ENCODE measurements around the gene CYFIP2. TPM values are rescaled to one million over a fixed set of nuclear protein-coding genes. Genes with fewer than 3 reads are reported as not detected.
A peak's percentile ranks its signal among the peaks of the same experiment; 100 is the strongest.

Gene CYFIP2
- total RNA-seq, 1 donor from 2014 or later: 24.7 TPM

- ATAC-seq: peak; percentile 99
- peak; percentile 58 for DNase-seq (ENCODE audit: low spot score)
Measured at GRCh38 chr5:157253547-157253946, 12.4 kb upstream of the CYFIP2 start.

- ATAC-seq (no peak), DNase-seq (ENCODE audit: low spot score) (no peak)
Measured at GRCh38 chr5:157258450-157258849, 7.5 kb upstream of the CYFIP2 start.

DNA sequence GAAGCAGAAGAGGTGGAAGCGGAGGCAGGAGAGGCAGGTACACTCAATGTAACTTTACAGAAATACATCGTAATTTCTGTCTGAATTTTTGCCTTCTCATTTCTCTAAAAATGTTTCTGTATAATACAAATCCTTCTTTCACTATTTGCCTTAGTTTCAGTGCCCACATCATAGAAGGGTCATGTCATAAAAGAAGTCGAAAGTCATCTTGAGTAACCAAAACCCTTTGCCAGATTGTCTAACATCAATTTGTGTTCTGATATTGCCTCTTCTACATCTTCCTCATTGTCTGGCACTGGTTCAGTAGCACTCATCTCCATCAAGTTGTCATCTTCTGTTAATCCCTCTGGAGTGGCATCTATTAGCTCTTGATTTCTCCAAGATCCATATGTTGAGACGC, 6.2 kb upstream of the CYFIP2 start:
- DNase-seq (ENCODE audit: low spot score) (no peak), ATAC-seq (no peak)

DNA sequence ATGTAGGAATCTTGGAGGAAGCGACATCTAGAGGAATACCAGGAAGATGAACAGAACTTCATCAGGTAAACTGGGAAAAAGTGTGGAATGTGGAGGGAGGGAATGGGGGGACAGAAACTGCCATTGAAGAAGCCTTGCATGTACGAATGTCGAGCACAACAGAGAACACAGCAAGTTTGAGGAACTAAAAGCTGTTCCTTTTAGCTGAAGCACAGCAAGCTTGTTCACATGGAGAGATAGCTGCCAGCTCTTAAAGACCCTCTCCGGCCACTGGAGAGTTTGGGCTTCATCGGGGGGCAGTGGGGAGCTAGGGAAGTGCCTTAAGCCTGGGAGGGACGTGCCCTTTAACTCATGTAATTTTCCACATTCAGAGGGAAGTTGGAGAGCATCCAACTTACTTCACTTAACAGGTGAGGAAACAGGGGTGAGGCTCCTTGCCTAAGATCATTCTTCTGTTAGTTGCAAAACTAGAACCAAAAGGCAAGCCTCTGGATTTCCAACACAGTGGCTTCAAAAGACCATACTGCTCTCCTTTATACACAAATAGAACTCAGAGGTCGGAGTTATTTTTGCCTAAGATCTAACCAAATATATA, 2.3 kb upstream of the CYFIP2 start:
- DNase-seq (ENCODE audit: low spot score): no peak
- ATAC-seq: no peak

DNA sequence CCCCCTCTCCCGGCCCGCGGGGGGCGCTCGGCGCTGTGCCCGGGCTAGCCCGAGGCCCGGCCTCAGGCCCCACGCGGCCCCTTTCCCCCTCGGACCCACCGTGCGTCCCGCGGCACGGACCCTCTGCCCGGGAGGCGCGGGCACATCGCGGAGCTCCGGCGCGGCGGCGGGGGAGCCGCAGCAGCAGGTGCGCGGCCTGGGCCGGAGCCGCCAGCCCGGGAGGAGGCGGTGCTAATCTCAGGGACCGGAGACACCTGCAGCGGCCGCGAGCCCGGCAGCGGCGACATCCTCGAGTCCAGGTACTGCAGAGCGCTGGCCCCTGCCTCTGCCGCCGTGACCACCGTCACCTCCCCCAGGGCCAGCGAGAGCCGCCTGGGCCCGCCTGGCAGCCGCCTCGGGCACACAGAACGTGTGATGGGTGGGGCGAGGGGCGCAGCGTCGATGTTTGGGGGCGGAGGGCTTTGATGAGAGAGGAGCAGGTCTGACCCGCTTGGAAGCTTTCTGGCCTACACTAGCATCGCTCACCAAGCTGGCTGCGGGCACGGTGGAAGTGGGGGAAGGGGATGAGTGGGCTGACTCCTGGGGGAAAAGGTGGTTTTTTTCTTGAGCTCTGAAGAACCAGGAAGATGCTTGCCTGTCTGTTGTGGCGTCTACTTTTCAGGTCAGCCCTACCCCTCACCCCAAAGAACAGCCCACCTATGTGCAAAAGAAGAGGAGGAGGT, 524 bp downstream of the CYFIP2 start:
- DNase-seq (ENCODE audit: low spot score) (no peak), ATAC-seq (peak; percentile 71)

DNA sequence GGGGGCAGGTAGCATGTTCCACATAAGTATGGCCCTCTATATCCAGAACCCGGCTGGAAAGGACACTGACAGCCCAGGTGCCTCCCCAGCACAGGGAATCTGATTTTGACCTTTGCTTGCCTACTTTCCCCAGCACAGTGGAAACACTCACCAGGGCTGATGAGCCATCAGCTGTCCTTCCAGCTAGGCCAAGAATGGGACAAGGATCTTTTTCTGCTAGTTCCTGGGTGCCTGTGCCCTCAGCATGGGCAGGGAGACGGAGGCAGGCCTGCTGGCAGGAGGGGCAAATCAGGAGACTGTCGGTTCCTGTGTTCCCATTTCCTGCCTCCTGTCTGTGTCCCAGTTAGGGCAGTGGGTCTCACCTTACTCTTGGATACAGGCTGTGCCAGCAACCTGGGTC, 1.1 kb downstream of the CYFIP2 start:
- ATAC-seq: peak; percentile 22
- DNase-seq (ENCODE audit: low spot score): no peak

GRCh38 chr5:157267761-157268480, 2.0 kb downstream of the CYFIP2 start:
- no peak for DNase-seq (ENCODE audit: low spot score)
- ATAC-seq: no peak

- DNase-seq (ENCODE audit: low spot score): no peak
- peak; percentile 18 for ATAC-seq
Measured at GRCh38 chr5:157269165-157269671, 3.3 kb downstream of the CYFIP2 start.

- ATAC-seq (no peak), DNase-seq (ENCODE audit: low spot score) (no peak)
Measured at GRCh38 chr5:157269761-157270272, 3.9 kb downstream of the CYFIP2 start.

DNA sequence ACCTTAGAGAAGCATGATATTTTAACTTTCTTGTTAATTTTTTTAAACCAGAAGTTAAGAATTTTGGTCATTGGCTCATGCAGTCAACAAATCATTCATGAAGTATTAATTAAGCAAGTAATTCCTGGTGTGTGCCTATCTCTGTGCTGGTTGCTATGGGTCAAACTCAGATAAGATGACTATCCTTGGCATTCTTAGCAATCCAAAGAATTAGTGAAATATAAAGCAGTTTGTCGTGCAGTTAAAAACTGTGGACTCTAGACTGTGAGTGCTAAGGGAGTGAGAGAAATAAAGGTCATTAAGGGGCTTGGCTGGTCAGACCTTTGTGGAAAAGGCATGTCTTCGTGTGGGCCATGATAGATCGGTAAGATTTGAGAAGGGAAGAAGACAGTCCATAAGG, 4.8 kb downstream of the CYFIP2 start:
- DNase-seq (ENCODE audit: low spot score): no peak
- ATAC-seq: no peak

DNA sequence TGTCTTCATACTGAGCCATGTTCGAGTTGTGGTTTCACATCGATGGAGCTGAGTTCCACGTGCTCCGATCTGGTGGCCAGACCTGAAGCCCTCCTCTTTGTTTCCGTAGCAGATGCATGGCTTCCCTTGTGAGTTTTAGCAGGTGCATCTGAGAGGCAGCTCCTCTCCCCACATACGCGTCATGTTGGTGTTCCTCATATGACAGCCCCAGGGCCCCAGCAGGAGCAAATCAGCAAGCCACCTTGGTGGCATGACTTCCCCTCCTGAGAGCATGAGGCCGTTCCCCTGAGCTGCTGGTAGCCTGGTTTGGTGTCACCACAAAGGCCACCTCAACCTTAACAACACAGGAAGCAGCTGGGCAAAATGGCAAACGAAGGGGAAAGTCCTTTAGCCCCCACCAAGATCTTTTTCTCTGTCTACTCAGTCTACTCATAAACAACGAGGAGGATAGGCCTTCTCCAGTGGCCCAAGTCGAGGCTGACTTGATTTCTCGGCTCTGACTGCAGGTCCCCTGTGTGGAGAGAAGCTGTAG, 5.9 kb downstream of the CYFIP2 start:
- ATAC-seq (no peak), DNase-seq (ENCODE audit: low spot score) (no peak)

GRCh38 chr5:157273131-157273556, 7.2 kb downstream of the CYFIP2 start:
- no peak for ATAC-seq

DNA sequence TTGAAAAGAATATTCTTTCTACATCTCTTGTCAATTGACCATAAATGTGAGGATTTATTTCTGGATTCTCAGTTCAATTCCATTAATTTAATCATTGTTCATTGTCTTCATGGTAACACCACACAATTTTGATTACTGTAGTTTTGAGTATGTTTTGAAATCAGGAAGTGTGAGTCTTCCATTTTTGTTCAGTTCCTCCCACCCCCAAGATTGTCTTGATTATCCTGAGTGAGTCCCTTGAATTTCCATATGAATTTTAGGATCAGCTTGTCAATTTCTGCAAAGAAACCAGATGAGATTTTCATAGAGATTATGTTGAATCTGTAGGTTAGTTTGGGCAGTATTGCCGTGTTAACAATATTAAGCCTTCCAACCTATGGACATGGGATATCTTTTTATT, 9.5 kb downstream of the CYFIP2 start:
- DNase-seq (ENCODE audit: low spot score) (no peak), ATAC-seq (no peak)

More at GRCh38 chr5:157273131-157273556, 7.2 kb downstream of the CYFIP2 start:
- DNase-seq (ENCODE audit: low spot score): no peak

DNA sequence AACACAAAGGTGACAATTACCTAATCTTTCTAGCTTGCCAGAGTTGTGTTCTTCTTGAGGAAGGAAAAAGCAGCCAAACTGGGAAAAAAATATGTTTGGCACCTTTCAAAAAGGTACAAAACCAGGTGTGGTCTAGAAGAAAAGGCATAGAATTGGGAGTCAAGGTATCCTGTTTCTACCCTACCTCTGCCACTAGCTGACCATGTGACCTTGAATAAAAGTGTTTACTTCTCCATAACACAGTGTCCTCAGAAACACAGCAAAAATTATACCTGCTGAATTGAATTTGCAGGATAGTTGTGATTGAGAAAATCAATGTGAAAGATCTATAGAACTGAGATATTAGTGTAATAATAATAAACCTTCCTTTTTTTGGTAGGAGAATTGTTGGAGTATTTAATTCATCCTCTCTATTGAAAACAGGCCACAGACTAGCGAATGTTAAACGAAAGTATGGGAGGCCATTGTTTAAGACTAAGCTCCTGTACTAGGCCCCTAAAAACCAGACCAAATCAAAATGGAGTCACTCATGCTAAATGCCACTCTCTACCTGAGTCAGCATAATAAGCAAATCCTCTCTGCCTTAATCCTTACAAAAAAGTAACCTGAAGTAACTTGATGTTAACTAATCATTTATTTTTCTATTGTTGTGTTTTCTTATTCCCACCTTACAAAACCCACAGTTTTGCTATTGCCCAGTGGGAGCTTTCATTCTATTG, 12.6 kb downstream of the CYFIP2 start:
- no peak for DNase-seq (ENCODE audit: low spot score)
- no peak for ATAC-seq

DNA sequence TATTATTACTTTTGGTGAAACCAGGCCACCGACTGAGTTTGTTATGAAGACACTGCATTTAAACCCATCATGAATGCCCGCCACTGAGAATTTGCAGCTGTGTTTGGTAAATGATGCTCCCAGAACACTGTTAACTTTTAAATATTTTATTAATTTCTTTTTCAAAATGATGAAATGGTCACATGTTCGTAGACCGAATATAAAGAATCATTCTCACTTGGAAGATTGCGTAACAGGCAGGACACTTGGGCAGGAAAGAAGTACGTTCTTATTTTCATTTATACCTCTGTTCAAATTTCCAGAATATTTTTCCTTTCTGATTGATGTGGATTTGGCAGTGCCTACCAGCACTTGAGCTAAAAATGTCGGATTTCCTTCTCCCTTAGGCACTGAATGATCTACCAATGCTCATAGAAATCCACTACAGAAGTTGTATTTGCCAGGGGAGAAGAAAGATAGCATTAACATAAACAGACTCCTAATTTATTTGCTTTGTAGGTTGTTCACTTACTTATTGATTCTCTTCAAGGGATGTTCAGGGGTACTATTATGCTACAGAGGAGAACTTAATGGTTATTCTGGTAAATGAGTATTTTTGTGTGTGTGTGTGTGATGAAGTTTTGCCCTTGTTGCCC, 13.8 kb downstream of the CYFIP2 start:
- no peak for DNase-seq (ENCODE audit: low spot score)
- ATAC-seq: no peak

GRCh38 chr5:157280927-157281326, 15.0 kb downstream of the CYFIP2 start:
- ATAC-seq (no peak), DNase-seq (ENCODE audit: low spot score) (no peak)

DNA sequence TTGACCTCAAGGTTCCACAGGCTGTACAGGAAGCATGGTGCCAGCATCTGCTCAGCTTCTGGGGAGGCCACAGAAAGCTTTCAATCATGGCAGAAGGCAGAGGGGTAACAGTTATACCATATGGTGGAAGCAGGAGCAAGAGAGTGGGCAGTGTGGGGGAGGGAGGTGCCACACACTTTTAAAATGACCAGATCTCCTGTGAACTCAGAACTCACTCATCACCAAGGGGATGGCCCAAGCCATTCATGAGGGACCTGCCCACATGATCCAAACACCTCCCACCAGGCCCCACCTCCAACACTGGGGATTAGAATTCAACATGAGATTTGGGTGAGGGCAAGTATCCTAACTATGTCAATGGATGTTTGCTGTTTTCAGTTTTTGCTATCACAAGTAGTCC, 16.2 kb downstream of the CYFIP2 start:
- DNase-seq (ENCODE audit: low spot score) (no peak), ATAC-seq (no peak)

- ATAC-seq: no peak
- no peak for DNase-seq (ENCODE audit: low spot score)
Measured at GRCh38 chr5:157283434-157283833, 17.5 kb downstream of the CYFIP2 start.

GRCh38 chr5:157284458-157285212, 18.7 kb downstream of the CYFIP2 start:
- ATAC-seq: no peak
- DNase-seq (ENCODE audit: low spot score): no peak

All from left lobe of liver (tissue), 2 donors.